Adrenal gland (tissue), 12 donors: ENCODE data around the gene OOEP. TPM values are rescaled to one million over a fixed set of nuclear protein-coding genes. Genes with fewer than 3 reads are reported as not detected.

ENCODE experiments used
- DNase-seq, 7 donors: peaks; one replicate each; pipeline ENCODE4 v3.0.0-alpha.2; 2019 to 2020
- H3K27ac ChIP-seq, 5 donors: fragments of 200-600 bp; sonication (generic) in 4 of 5; 1 replicate in 3 of 5; 2 replicates in 2 of 5; pipeline versions ENCODE4 v1.5.1 to v1.8.0; 2016 to 2020; ENCODE audit warnings: mild to moderate bottlenecking in 1 of 5
- H3K27me3 ChIP-seq: fragments of 200-600 bp; 2 replicates; pipeline ENCODE4 v1.8.0; 2021
- H3K36me3 ChIP-seq, 2 donors: fragments of 200-600 bp; replicated peaks in 1 of 2; 1 replicate in 1 of 2; 2 replicates in 1 of 2; pipeline versions ENCODE4 v1.5.1 to v1.8.0; 2018 to 2022
- H3K4me1 ChIP-seq, 2 donors: fragments of 200-600 bp; replicated peaks in 1 of 2; 1 replicate in 1 of 2; 2 replicates in 1 of 2; pipeline versions ENCODE4 v1.5.1 to v1.8.0; 2018 to 2021
- H3K4me3 ChIP-seq, 4 donors: fragments of 200-600 bp; sonication (generic) in 3 of 4; one replicate each; pipeline ENCODE4 v1.5.1; 2016 to 2018
- H3K9me3 ChIP-seq, 3 donors: fragments of 200-600 bp; sonication (generic) in 1 of 3; replicated peaks in 1 of 3; 1 replicate in 2 of 3; 2 replicates in 1 of 3; pipeline versions ENCODE4 v1.5.1 to v1.8.0; 2016 to 2021
- CTCF ChIP-seq, 6 experiments: fragments of 450-650 bp in 4 of 6; fragments of 200-600 bp in 2 of 6; sonication (generic) in 1 of 6; IDR thresholded peaks; 1 replicate in 5 of 6; 2 replicates in 1 of 6; pipeline versions ENCODE4 v1.5.1 to v1.8.0; 2016 to 2021; ENCODE audit warnings: antibody characterized with exemption in 6 of 6, mild to moderate bottlenecking in 2 of 6, moderate library complexity in 1 of 6
- POLR2A ChIP-seq, 2 donors: fragments of 450-650 bp; IDR thresholded peaks; one replicate each; pipeline ENCODE4 v1.6.1; 2017; ENCODE audit warnings: antibody characterized with exemption in 2 of 2, mild to moderate bottlenecking in 2 of 2, moderate library complexity in 1 of 2
- WGBS, 4 donors: extraction: QIAGEN DNeasy Blood & Tissue Kit in 2 of 4; methylation state at CpG; one replicate each; pipeline versions ENCODE4 v1.1.5 to v1.1.7; 2013 to 2017; 5-methylcytosine and 5-hydroxymethylcytosine counted together
- intact Hi-C, 2 donors: fragments of 100-400 bp; cut with DNase I; formaldehyde crosslinking; loops; one replicate each; pipeline versions ENCODE4 v1.14.1 to v1.15.0; 2022 to 2023
- polyA plus RNA-seq, 3 donors: library from polyadenylated mRNA; stranded (reverse); fragments of 200-250 nt in 2 of 3; fragments of 350-450 nt in 1 of 3; fragmentation: Illumina TruSeq in 1 of 3; extraction: RNeasy Lipid Tissue Mini Kit (QIAGEN cat#74804) in 1 of 3; gene quantifications; one replicate each; pipeline ENCODE4 v1.2.3, GENCODE V29; 2013 to 2014
- total RNA-seq, 9 donors: library from RNA; depleted of rRNA in 4 of 9; stranded (reverse); fragments of >200 nt in 4 of 9; fragments of 120-200 nt in 1 of 9; fragmentation: NEBNext Ultra II Directional in 1 of 9; extraction: Animal tissue kit (Norgen Biotek cat#: 25700) in 1 of 9; gene quantifications; one replicate each; pipeline versions ENCODE4 v1.1.0 to v1.2.4, GENCODE V29; 2013 to 2023
- donor health status: healthy with polysubstance abuse.
- donor health status: Bipolar disorder and iron deficiency.
- donor health status: DM: yes; HTN: yes; CAD: no.
- donor health status: DM: no; HTN: no; CAD: no.
- donor health status: DM: no; HTN: no; CAD: no.
- donor health status: DM: yes; HTN: yes; CAD: no.

Gene OOEP
- total and polyA plus RNA-seq, 12 donors, result 0.13 to 0.90 (median 0.50) TPM; not detected in 8

- 51 to 87% (median 78%) methylated on average over 2 of the region's 2 CpGs for WGBS, 4 donors
- DNase-seq, result no peak
These were observed 22.0 kb upstream of the OOEP start for GRCh38 chr6:73391675-73392074.

GRCh38 chr6:73389854-73390253 is 20.2 kb upstream of the OOEP start:
- TF ChIP-seq CTCF (IDR thresholded peaks at IDR 0.05) (no peak), POLR2A (IDR thresholded peaks at IDR 0.05) (no peak)
- 81 to 86% (median 85%) methylated on average over 10 of the region's 10 CpGs for WGBS, 4 donors
- no peaks in the 10 kb centered on the region for H3K9me3 ChIP-seq
- no peaks in the 10 kb centered on the region for H3K27me3 ChIP-seq
- no peaks in the 10 kb centered on the region for H3K4me1 ChIP-seq
- intact Hi-C loops, result no loop called here
- H3K36me3 ChIP-seq, result no peaks in the 10 kb centered on the region
- no peak for DNase-seq
- no peak overlapping the region for H3K4me3 ChIP-seq
- H3K27ac ChIP-seq, result no peak overlapping the region

More at GRCh38 chr6:73391675-73392074, 22.0 kb upstream of the OOEP start:
- Histone ChIP-seq H3K4me3 (no peak overlapping the region), H3K9me3 (no peaks in the 10 kb centered on the region), H3K4me1 (no peaks in the 10 kb centered on the region), H3K27ac (no peak overlapping the region), H3K36me3 (no peaks in the 10 kb centered on the region), H3K27me3 (no peaks in the 10 kb centered on the region)
- intact Hi-C loops, result no loop called here
- no peak for TF ChIP-seq CTCF (IDR thresholded peaks at IDR 0.05)

- peak overlapping the region in 1 of 5 donors; percentile 15 for H3K27ac ChIP-seq
- H3K4me1 ChIP-seq, result no peaks in the 10 kb centered on the region
- H3K36me3 ChIP-seq, result no peaks in the 10 kb centered on the region
- DNase-seq, result peak; percentile 25 to 59 (median 29)
- no peak for TF ChIP-seq POLR2A (IDR thresholded peaks at IDR 0.05)
- peak; percentile 14 to 43 (median 26) for TF ChIP-seq CTCF (IDR thresholded peaks at IDR 0.05)
- intact Hi-C loops, result no loop called here
- H3K4me3 ChIP-seq, result peak overlapping the region in 2 of 4 donors; percentile 8 to 56
- 2 to 5% (median 4%) methylated on average over 30 to 38 of the region's 38 CpGs for WGBS, 4 donors
- H3K27me3 ChIP-seq, result no peaks in the 10 kb centered on the region
- no peaks in the 10 kb centered on the region for H3K9me3 ChIP-seq
These were observed 19.3 kb upstream of the OOEP start for GRCh38 chr6:73388800-73389512.

GRCh38 chr6:73388433-73388799 is 18.7 kb upstream of the OOEP start:
- intact Hi-C loops, result no loop called here
- Histone ChIP-seq H3K27me3 (no peaks in the 10 kb centered on the region), H3K9me3 (no peaks in the 10 kb centered on the region), H3K4me1 (no peaks in the 10 kb centered on the region), H3K36me3 (no peaks in the 10 kb centered on the region), H3K4me3 (peak overlapping the region in 2 of 4 donors; percentile 8 to 56), H3K27ac (peak overlapping the region in 1 of 5 donors; percentile 15)
- WGBS, 4 donors, result 35 to 68% (median 43%) methylated on average over 4 of the region's 4 CpGs
- no peak for TF ChIP-seq CTCF (IDR thresholded peaks at IDR 0.05)
- TF ChIP-seq POLR2A (IDR thresholded peaks at IDR 0.05), result no peak
- DNase-seq, result peak in 1 of 7 donors; percentile 1
